ENCODE results near the gene KDM5B. TPM values are rescaled to one million over a fixed set of nuclear protein-coding genes. Genes with fewer than 3 reads are reported as not detected.
A peak's percentile ranks its signal among the peaks of the same experiment; 100 is the strongest.

KDM5B gene
- total and polyA plus RNA-seq, 3 experiments from 2014 or later, result 14.2 to 22.7 (median 18.6) TPM

- H3K36me3 ChIP-seq (ENCODE audit: insufficient read depth, low read length), result no peaks in the 10 kb centered on the region
- H3K4me3 Mint-ChIP-seq, result no peak overlapping the region
- ChIA-PET CTCF (interaction anchor here (0.9 kb wide), 1 partner anchor 14 kb away, joined by 3 read pairs; no protein-coding TSS in a partner anchor), POLR2A (no interaction called here)
- no peak for DNase-seq
- no peaks in the 10 kb centered on the region for H3K9me3 Mint-ChIP-seq
- H3K27me3 ChIP-seq (ENCODE audit: insufficient read depth, low read length, poor library complexity, severe bottlenecking), result peaks cover 25% of the 10 kb centered on the region
- no peak overlapping the region for H3K27ac Mint-ChIP-seq
- no peaks in the 10 kb centered on the region for H3K4me1 ChIP-seq (ENCODE audit: insufficient read depth, low read length)
- peaks cover 29 to 55% of the 10 kb centered on the region in 2 donors for H3K27me3 Mint-ChIP-seq
- H3K4me1 Mint-ChIP-seq, result peaks cover 0 to 4% (median 0%) of the 10 kb centered on the region in 3 donors
- no peak overlapping the region for H3K4me3 ChIP-seq (ENCODE audit: low read length)
- H3K27ac ChIP-seq (ENCODE audit: low read depth, low read length), result no peak overlapping the region
- H3K36me3 Mint-ChIP-seq, result no peaks in the 10 kb centered on the region
- no peaks in the 10 kb centered on the region for H3K9me3 ChIP-seq (ENCODE audit: low read length)
Observed at GRCh38 chr1:202713110-202713509, 95.1 kb downstream of the KDM5B start.

GRCh38 chr1:202711949-202712635, 96.1 kb downstream of the KDM5B start:
- H3K4me1 Mint-ChIP-seq, result peaks cover 0 to 4% (median 0%) of the 10 kb centered on the region in 3 donors
- H3K36me3 Mint-ChIP-seq, result no peaks in the 10 kb centered on the region
- POLR2A ChIA-PET, result no interaction called here
- no peaks in the 10 kb centered on the region for H3K9me3 Mint-ChIP-seq
- CTCF ChIA-PET, result interaction anchor here (0.9 kb wide), 1 partner anchor 13 kb away, joined by 3 read pairs; no protein-coding TSS in a partner anchor
- no peaks in the 10 kb centered on the region for H3K4me1 ChIP-seq (ENCODE audit: insufficient read depth, low read length)
- no peak overlapping the region for H3K4me3 Mint-ChIP-seq
- H3K9me3 ChIP-seq (ENCODE audit: low read length), result no peaks in the 10 kb centered on the region
- H3K27me3 Mint-ChIP-seq, result peaks cover 36 to 63% of the 10 kb centered on the region in 2 donors
- no peaks in the 10 kb centered on the region for H3K36me3 ChIP-seq (ENCODE audit: insufficient read depth, low read length)
- H3K27ac ChIP-seq (ENCODE audit: low read depth, low read length), result no peak overlapping the region
- H3K27me3 ChIP-seq (ENCODE audit: insufficient read depth, low read length, poor library complexity, severe bottlenecking), result peaks cover 33% of the 10 kb centered on the region
- DNase-seq, result no peak
- H3K4me3 ChIP-seq (ENCODE audit: low read length), result no peak overlapping the region
- H3K27ac Mint-ChIP-seq, result peak overlapping the region in 1 of 8 donors; percentile 21

- DNase-seq, result no peak
- Histone ChIP-seq H3K27ac (ENCODE audit: low read depth, low read length) (no peak within 1 kb of the TSS), H3K9me3 (ENCODE audit: low read length) (no peaks in the 10 kb centered on the region), H3K36me3 (ENCODE audit: insufficient read depth, low read length) (no peaks in the 10 kb centered on the region), H3K4me1 (ENCODE audit: insufficient read depth, low read length) (no peaks in the 10 kb centered on the region), H3K27me3 (ENCODE audit: insufficient read depth, low read length, poor library complexity, severe bottlenecking) (peaks cover 39% of the 10 kb centered on the region), H3K4me3 (ENCODE audit: low read length) (no peak within 1 kb of the TSS)
- POLR2A ChIA-PET, result interaction anchor here (0.6 kb wide), 1 partner anchor 267 kb away, joined by 3 read pairs; no protein-coding TSS in a partner anchor
- Mint-ChIP-seq H3K27me3 (peaks cover 41 to 72% of the 10 kb centered on the region in 2 donors), H3K9me3 (no peaks in the 10 kb centered on the region), H3K4me3 (peak within 1 kb of the TSS in 1 of 7 donors; percentile 32), H3K27ac (peak within 1 kb of the TSS in 1 of 8 donors; percentile 65), H3K4me1 (peaks cover 0 to 4% (median 0%) of the 10 kb centered on the region in 3 donors), H3K36me3 (no peaks in the 10 kb centered on the region)
- CTCF ChIA-PET, result interaction anchor here (1.8 kb wide), 1 partner anchor 9 kb away, joined by 6 read pairs; no protein-coding TSS in a partner anchor
Observed at GRCh38 chr1:202710070-202711045, 97.9 kb downstream of the KDM5B start, which contains the start of gene SYT2. SYT2 (minus strand) TSS chr1:202710454; CDS start chr1:202605772, 104,682 bp downstream.

- H3K4me3 Mint-ChIP-seq, result no peak overlapping the region
- H3K27ac Mint-ChIP-seq, result no peak overlapping the region
- no peak overlapping the region for H3K27ac ChIP-seq (ENCODE audit: low read depth, low read length)
- H3K4me3 ChIP-seq (ENCODE audit: low read length), result no peak overlapping the region
- DNase-seq, result no peak
- no peaks in the 10 kb centered on the region for H3K9me3 Mint-ChIP-seq
- H3K27me3 ChIP-seq (ENCODE audit: insufficient read depth, low read length, poor library complexity, severe bottlenecking), result peaks cover 41% of the 10 kb centered on the region
- H3K36me3 Mint-ChIP-seq, result no peaks in the 10 kb centered on the region
- H3K36me3 ChIP-seq (ENCODE audit: insufficient read depth, low read length), result no peaks in the 10 kb centered on the region
- H3K9me3 ChIP-seq (ENCODE audit: low read length), result no peaks in the 10 kb centered on the region
- CTCF ChIA-PET, result interaction anchor here (1.8 kb wide), 1 partner anchor 10 kb away, joined by 6 read pairs; no protein-coding TSS in a partner anchor
- H3K27me3 Mint-ChIP-seq, result peaks cover 41 to 68% of the 10 kb centered on the region in 2 donors
- no peaks in the 10 kb centered on the region for H3K4me1 ChIP-seq (ENCODE audit: insufficient read depth, low read length)
- H3K4me1 Mint-ChIP-seq, result peaks cover 0 to 4% (median 0%) of the 10 kb centered on the region in 3 donors
- POLR2A ChIA-PET, result interaction anchor here (0.6 kb wide), 1 partner anchor 266 kb away, joined by 3 read pairs; no protein-coding TSS in a partner anchor
Observed at GRCh38 chr1:202709276-202710041, 98.8 kb downstream of the KDM5B start.

- POLR2A ChIA-PET, result no interaction called here
Observed at GRCh38 chr1:202708456-202709275, 99.6 kb downstream of the KDM5B start.

GRCh38 chr1:202706851-202707250, 101.4 kb downstream of the KDM5B start:
- no peak overlapping the region for H3K4me3 ChIP-seq (ENCODE audit: low read length)
- H3K36me3 ChIP-seq (ENCODE audit: insufficient read depth, low read length), result no peaks in the 10 kb centered on the region
- Mint-ChIP-seq H3K4me1 (peaks cover 0 to 4% (median 0%) of the 10 kb centered on the region in 3 donors), H3K27me3 (peaks cover 41 to 75% of the 10 kb centered on the region in 2 donors), H3K27ac (no peak overlapping the region), H3K36me3 (no peaks in the 10 kb centered on the region), H3K4me3 (no peak overlapping the region), H3K9me3 (no peaks in the 10 kb centered on the region)
- DNase-seq, result no peak
- peaks cover 34% of the 10 kb centered on the region for H3K27me3 ChIP-seq (ENCODE audit: insufficient read depth, low read length, poor library complexity, severe bottlenecking)
- H3K4me1 ChIP-seq (ENCODE audit: insufficient read depth, low read length), result no peaks in the 10 kb centered on the region
- ChIA-PET POLR2A (no interaction called here), CTCF (no interaction called here)
- no peak overlapping the region for H3K27ac ChIP-seq (ENCODE audit: low read depth, low read length)
- H3K9me3 ChIP-seq (ENCODE audit: low read length), result no peaks in the 10 kb centered on the region

More at GRCh38 chr1:202708456-202709275, 99.6 kb downstream of the KDM5B start:
- Histone ChIP-seq H3K4me1 (ENCODE audit: insufficient read depth, low read length) (no peaks in the 10 kb centered on the region), H3K27me3 (ENCODE audit: insufficient read depth, low read length, poor library complexity, severe bottlenecking) (peaks cover 41% of the 10 kb centered on the region), H3K27ac (ENCODE audit: low read depth, low read length) (no peak overlapping the region), H3K9me3 (ENCODE audit: low read length) (no peaks in the 10 kb centered on the region), H3K36me3 (ENCODE audit: insufficient read depth, low read length) (no peaks in the 10 kb centered on the region), H3K4me3 (ENCODE audit: low read length) (no peak overlapping the region)
- Mint-ChIP-seq H3K4me3 (no peak overlapping the region), H3K27ac (no peak overlapping the region), H3K9me3 (no peaks in the 10 kb centered on the region), H3K27me3 (peaks cover 46 to 72% of the 10 kb centered on the region in 2 donors), H3K36me3 (no peaks in the 10 kb centered on the region), H3K4me1 (peaks cover 0 to 4% (median 0%) of the 10 kb centered on the region in 3 donors)
- DNase-seq, result no peak
- CTCF ChIA-PET, result no interaction called here

- peaks cover 31 to 64% of the 10 kb centered on the region in 2 donors for H3K27me3 Mint-ChIP-seq
- no peaks in the 10 kb centered on the region for H3K9me3 ChIP-seq (ENCODE audit: low read length)
- no peaks in the 10 kb centered on the region for H3K36me3 Mint-ChIP-seq
- DNase-seq, result no peak
- CTCF ChIA-PET, result no interaction called here
- no peaks in the 10 kb centered on the region for H3K9me3 Mint-ChIP-seq
- no peaks in the 10 kb centered on the region for H3K4me1 ChIP-seq (ENCODE audit: insufficient read depth, low read length)
- peaks cover 29% of the 10 kb centered on the region for H3K27me3 ChIP-seq (ENCODE audit: insufficient read depth, low read length, poor library complexity, severe bottlenecking)
- no peak overlapping the region for H3K27ac Mint-ChIP-seq
- no peak overlapping the region for H3K27ac ChIP-seq (ENCODE audit: low read depth, low read length)
- POLR2A ChIA-PET, result no interaction called here
- H3K36me3 ChIP-seq (ENCODE audit: insufficient read depth, low read length), result no peaks in the 10 kb centered on the region
- H3K4me3 ChIP-seq (ENCODE audit: low read length), result no peak overlapping the region
- no peak overlapping the region for H3K4me3 Mint-ChIP-seq
- peaks cover 0 to 4% (median 0%) of the 10 kb centered on the region in 3 donors for H3K4me1 Mint-ChIP-seq
Observed at GRCh38 chr1:202704601-202705000, 103.6 kb downstream of the KDM5B start.

Data from CD8-positive, alpha-beta memory T cell (primary cell).